Neuronal stem cell (in vitro differentiated cells): ENCODE measurements around the gene EIF3A.

ENCODE experiments used
- DNase-seq: peaks from one replicate; pipeline ENCODE4 v3.0.0-alpha.2; 2013; ENCODE audit warnings: low spot score
- H2AFZ ChIP-seq: one replicate; pipeline ENCODE4 v1.6.1; 2013; ENCODE audit warnings: mild to moderate bottlenecking, low read length, inconsistent platforms
- H2AK5ac ChIP-seq: 2 replicates; pipeline ENCODE4 v1.6.1; 2013; ENCODE audit warnings: low read depth, mild to moderate bottlenecking, inconsistent platforms, low read length, moderate library complexity, mixed read lengths
- H2BK120ac ChIP-seq: 2 replicates; pipeline ENCODE4 v1.6.1; 2013; ENCODE audit warnings: low read depth, mild to moderate bottlenecking, inconsistent platforms, low read length, moderate library complexity, mixed read lengths
- H2BK12ac ChIP-seq: one replicate; pipeline ENCODE4 v1.6.1; 2013; ENCODE audit warnings: low read length, inconsistent platforms
- H2BK15ac ChIP-seq: 2 replicates; pipeline ENCODE4 v1.6.1; 2013; ENCODE audit warnings: mild to moderate bottlenecking, low read length, inconsistent platforms, mixed read lengths
- H2BK5ac ChIP-seq: one replicate; pipeline ENCODE4 v1.6.1; 2013; ENCODE audit warnings: inconsistent platforms, mild to moderate bottlenecking, low read length, moderate library complexity
- H3K14ac ChIP-seq: one replicate; pipeline ENCODE4 v1.6.1; 2013; ENCODE audit warnings: low read length, inconsistent platforms
- H3K18ac ChIP-seq: 2 replicates; pipeline ENCODE4 v1.6.1; 2013; ENCODE audit warnings: low read length, inconsistent platforms
- H3K23ac ChIP-seq: 2 replicates; pipeline ENCODE4 v1.6.1; 2013; ENCODE audit warnings: low read depth, mild to moderate bottlenecking, mixed read lengths, low read length, inconsistent platforms; ENCODE audit not compliant: poor library complexity
- H3K27ac ChIP-seq: replicated peaks from 3 replicates; pipeline ENCODE4 v1.5.1; 2013; ENCODE audit warnings: low read length, inconsistent platforms
- H3K27me3 ChIP-seq, 3 experiments: 2 replicates each; pipeline ENCODE4 v1.6.1; 2013; ENCODE audit warnings: low read length in 3 of 3, mild to moderate bottlenecking in 2 of 3, inconsistent platforms in 1 of 3, low read depth in 1 of 3, mixed read lengths in 1 of 3, moderate library complexity in 1 of 3; ENCODE audit not compliant: control insufficient read depth in 3 of 3, insufficient read depth in 3 of 3
- H3K36me3 ChIP-seq, 2 donors: replicated peaks in 1 of 2; 2 replicates each; pipeline ENCODE4 v1.6.1; 2013; ENCODE audit warnings: low read length in 2 of 2; ENCODE audit not compliant: control insufficient read depth in 2 of 2, insufficient read depth in 2 of 2
- H3K4ac ChIP-seq: 2 replicates; pipeline ENCODE4 v1.6.1; 2013; ENCODE audit warnings: inconsistent platforms, mild to moderate bottlenecking, low read length, moderate library complexity
- H3K4me1 ChIP-seq, 2 donors: 1 replicate in 1 of 2; 2 replicates in 1 of 2; pipeline ENCODE4 v1.6.1; 2013; ENCODE audit warnings: low read length in 2 of 2, low read depth in 1 of 2; ENCODE audit not compliant: control insufficient read depth in 2 of 2, insufficient read depth in 1 of 2
- H3K4me2 ChIP-seq: one replicate; pipeline ENCODE4 v1.6.1; 2013; ENCODE audit warnings: mild to moderate bottlenecking, low read length, inconsistent platforms; ENCODE audit not compliant: insufficient read depth, poor library complexity, severe bottlenecking
- H3K4me3 ChIP-seq, 2 donors: 2 replicates each; pipeline ENCODE4 v1.5.1; 2013; ENCODE audit warnings: low read length in 2 of 2, mild to moderate bottlenecking in 2 of 2, inconsistent platforms in 1 of 2, moderate library complexity in 1 of 2
- H3K79me1 ChIP-seq: one replicate; pipeline ENCODE4 v1.6.1; 2013; ENCODE audit warnings: low read depth, mild to moderate bottlenecking, inconsistent platforms, low read length, moderate library complexity
- H3K9ac ChIP-seq: one replicate; pipeline ENCODE4 v1.6.1; 2013; ENCODE audit warnings: mild to moderate bottlenecking, low read depth, low read length, inconsistent platforms; ENCODE audit not compliant: poor library complexity
- H3K9me3 ChIP-seq, 2 donors: replicated peaks in 1 of 2; 2 replicates each; pipeline versions ENCODE3 to v1.6.1; 2013; ENCODE audit warnings: low read length in 2 of 2, mild to moderate bottlenecking in 2 of 2, inconsistent platforms in 1 of 2, low read depth in 1 of 2, mixed read lengths in 1 of 2, moderate library complexity in 1 of 2; ENCODE audit not compliant: control insufficient read depth in 2 of 2, insufficient read depth in 1 of 2
- H4K8ac ChIP-seq: one replicate; pipeline ENCODE4 v1.6.1; 2013; ENCODE audit warnings: low read depth, mild to moderate bottlenecking, inconsistent platforms, low read length, moderate library complexity
- H4K91ac ChIP-seq: one replicate; pipeline ENCODE4 v1.6.1; 2013; ENCODE audit warnings: low read length, low read depth, mild to moderate bottlenecking, inconsistent platforms; ENCODE audit not compliant: poor library complexity
- WGBS, 2 donors: extraction: QIAGEN DNeasy Blood & Tissue Kit; methylation state at CpG; one replicate each; pipeline ENCODE4 v1.1.7; 2013; ENCODE audit warnings: missing lambda C conversion rate in 2 of 2, mixed read lengths in 1 of 2; ENCODE audit not compliant: insufficient read length in 2 of 2, insufficient replicate concordance in 1 of 2; ENCODE audit errors: extremely low coverage in 2 of 2; 5-methylcytosine and 5-hydroxymethylcytosine counted together

The EIF3A gene

GRCh38 chr10:119078422-119079179, 2.0 kb downstream of the EIF3A start:
- Histone ChIP-seq H3K4ac (no peak overlapping the region), H2BK120ac (no peak overlapping the region), H4K8ac (no peak overlapping the region), H2BK5ac (no peak overlapping the region), H2BK12ac (no peak overlapping the region), H3K18ac (no peak overlapping the region), H3K27me3 (no peaks in the 10 kb centered on the region), H3K4me3 (peak overlapping the region in 1 of 2 donors; percentile 55), H4K91ac (no peak overlapping the region), H3K9me3 (peaks cover 0 to 3% of the 10 kb centered on the region in 2 donors), H3K79me1 (peaks cover 10% of the 10 kb centered on the region), H2AFZ (no peak overlapping the region), H3K9ac (no peak overlapping the region), H3K4me1 (peaks cover 2 to 9% of the 10 kb centered on the region in 2 donors), H2BK15ac (no peak overlapping the region), H3K23ac (no peak overlapping the region), H3K4me2 (peak overlapping the region; percentile 43), H3K27ac (no peak overlapping the region), H3K36me3 (peaks cover 2 to 48% of the 10 kb centered on the region in 2 donors), H2AK5ac (no peak overlapping the region), H3K14ac (no peak overlapping the region)
- no CpG with 5 or more reads among the region's 10 CpGs for WGBS, 2 donors
- no peak for DNase-seq

GRCh38 chr10:119073584-119073983, 7.0 kb downstream of the EIF3A start:
- Histone ChIP-seq H3K79me1 (peaks cover 10% of the 10 kb centered on the region), H3K4ac (no peak overlapping the region), H2BK5ac (no peak overlapping the region), H3K4me1 (peaks cover 2 to 4% of the 10 kb centered on the region in 2 donors), H3K27ac (no peak overlapping the region), H3K9ac (no peak overlapping the region), H3K18ac (no peak overlapping the region), H3K4me2 (no peak overlapping the region), H3K23ac (no peak overlapping the region), H4K91ac (no peak overlapping the region), H2AFZ (no peak overlapping the region), H4K8ac (no peak overlapping the region), H2BK12ac (no peak overlapping the region), H2BK120ac (no peak overlapping the region), H3K27me3 (no peaks in the 10 kb centered on the region), H3K14ac (no peak overlapping the region), H3K9me3 (peaks cover 2 to 3% of the 10 kb centered on the region in 2 donors), H3K36me3 (peaks cover 16 to 90% of the 10 kb centered on the region in 2 donors), H2BK15ac (no peak overlapping the region), H2AK5ac (no peak overlapping the region), H3K4me3 (no peak overlapping the region)
- no CpG with 5 or more reads among the region's 6 CpGs for WGBS, 2 donors
- DNase-seq, result no peak

GRCh38 chr10:119070395-119071165, 10.0 kb downstream of the EIF3A start:
- H4K91ac ChIP-seq, result no peak overlapping the region
- H2BK120ac ChIP-seq, result no peak overlapping the region
- H3K36me3 ChIP-seq, result peaks cover 28 to 94% of the 10 kb centered on the region in 2 donors

GRCh38 chr10:119061926-119062325, 18.7 kb downstream of the EIF3A start:
- peaks cover 45 to 98% of the 10 kb centered on the region in 2 donors for H3K36me3 ChIP-seq
- no peak overlapping the region for H3K27ac ChIP-seq
- no peak overlapping the region for H2BK120ac ChIP-seq
- H2BK5ac ChIP-seq, result no peak overlapping the region
- H4K91ac ChIP-seq, result no peak overlapping the region
- H3K4me2 ChIP-seq, result no peak overlapping the region
- no peak for DNase-seq
- no peak overlapping the region for H3K4ac ChIP-seq
- H2AK5ac ChIP-seq, result no peak overlapping the region
- H2BK12ac ChIP-seq, result no peak overlapping the region
- no peak overlapping the region for H4K8ac ChIP-seq
- no peaks in the 10 kb centered on the region for H3K4me1 ChIP-seq
- no peaks in the 10 kb centered on the region for H3K9me3 ChIP-seq
- no CpG with 5 or more reads among the region's 2 CpGs for WGBS, 2 donors
- peaks cover 9% of the 10 kb centered on the region for H3K79me1 ChIP-seq
- no peak overlapping the region for H3K9ac ChIP-seq
- no peak overlapping the region for H2BK15ac ChIP-seq
- H3K18ac ChIP-seq, result no peak overlapping the region
- H3K23ac ChIP-seq, result no peak overlapping the region
- H3K27me3 ChIP-seq, result no peaks in the 10 kb centered on the region
- H2AFZ ChIP-seq, result no peak overlapping the region
- H3K4me3 ChIP-seq, result no peak overlapping the region
- no peak overlapping the region for H3K14ac ChIP-seq

More at GRCh38 chr10:119070395-119071165, 10.0 kb downstream of the EIF3A start:
- H4K8ac ChIP-seq, result no peak overlapping the region
- WGBS, 2 donors, result no CpG with 5 or more reads among the region's 9 CpGs
- no peak overlapping the region for H2BK12ac ChIP-seq
- H3K4ac ChIP-seq, result no peak overlapping the region
- no peak overlapping the region for H3K27ac ChIP-seq
- H3K18ac ChIP-seq, result no peak overlapping the region
- no peak overlapping the region for H2BK15ac ChIP-seq
- no peak overlapping the region for H2BK5ac ChIP-seq
- H3K4me3 ChIP-seq, result no peak overlapping the region
- no peak overlapping the region for H3K4me2 ChIP-seq
- H2AFZ ChIP-seq, result no peak overlapping the region
- H3K23ac ChIP-seq, result no peak overlapping the region
- H3K9me3 ChIP-seq, result peaks cover 0 to 2% of the 10 kb centered on the region in 2 donors
- no peaks in the 10 kb centered on the region for H3K27me3 ChIP-seq
- H3K14ac ChIP-seq, result no peak overlapping the region
- no peak overlapping the region for H2AK5ac ChIP-seq
- no peak for DNase-seq
- H3K4me1 ChIP-seq, result no peaks in the 10 kb centered on the region
- peaks cover 7% of the 10 kb centered on the region for H3K79me1 ChIP-seq
- no peak overlapping the region for H3K9ac ChIP-seq
